Jurkat, Clone E6-1 (cell line): ENCODE results near the gene ZXDC.

Source experiments
- DNase-seq: peaks from one replicate; pipeline ENCODE4 v3.0.0-alpha.2; 2011; ENCODE audit warnings: low read depth, low spot score
- H3K4me3 ChIP-seq: 2 replicates; pipeline ENCODE4 v1.5.1; 2011; ENCODE audit warnings: mild to moderate bottlenecking, low read length, control low read depth, moderate library complexity

Gene ZXDC

GRCh38 chr3:126392246-126392645, 83.4 kb downstream of the ZXDC start:
- H3K4me3 ChIP-seq: no peak overlapping the region
- DNase-seq: no peak

GRCh38 chr3:126391631-126392030, 84.1 kb downstream of the ZXDC start:
- H3K4me3 ChIP-seq: no peak overlapping the region
- no peak for DNase-seq

DNA sequence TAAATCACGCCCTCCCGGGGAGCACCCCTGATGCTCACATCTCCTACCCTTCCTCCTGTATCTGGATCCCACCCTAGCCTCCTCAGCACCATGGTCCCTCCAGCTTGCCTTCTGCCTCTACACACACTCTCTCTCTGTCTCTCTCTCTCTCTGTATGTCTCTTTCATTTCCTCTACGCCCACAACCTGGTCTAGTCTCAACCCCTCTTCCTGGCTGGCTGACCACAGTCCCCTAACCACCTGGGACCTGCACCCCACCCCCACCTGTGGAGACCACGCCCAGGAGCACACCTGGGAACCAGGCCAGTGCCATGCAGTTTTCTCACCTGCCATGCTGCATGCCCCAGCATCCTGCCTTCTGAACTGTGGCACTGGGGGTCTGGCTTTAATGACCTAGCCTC, 84.9 kb downstream of the ZXDC start:
- no peak for DNase-seq
- no peak overlapping the region for H3K4me3 ChIP-seq

GRCh38 chr3:126390201-126390600, 85.5 kb downstream of the ZXDC start:
- no peak overlapping the region for H3K4me3 ChIP-seq
- DNase-seq: no peak

GRCh38 chr3:126389794-126390146, 85.9 kb downstream of the ZXDC start:
- no peak for DNase-seq
- H3K4me3 ChIP-seq: no peak overlapping the region

DNA sequence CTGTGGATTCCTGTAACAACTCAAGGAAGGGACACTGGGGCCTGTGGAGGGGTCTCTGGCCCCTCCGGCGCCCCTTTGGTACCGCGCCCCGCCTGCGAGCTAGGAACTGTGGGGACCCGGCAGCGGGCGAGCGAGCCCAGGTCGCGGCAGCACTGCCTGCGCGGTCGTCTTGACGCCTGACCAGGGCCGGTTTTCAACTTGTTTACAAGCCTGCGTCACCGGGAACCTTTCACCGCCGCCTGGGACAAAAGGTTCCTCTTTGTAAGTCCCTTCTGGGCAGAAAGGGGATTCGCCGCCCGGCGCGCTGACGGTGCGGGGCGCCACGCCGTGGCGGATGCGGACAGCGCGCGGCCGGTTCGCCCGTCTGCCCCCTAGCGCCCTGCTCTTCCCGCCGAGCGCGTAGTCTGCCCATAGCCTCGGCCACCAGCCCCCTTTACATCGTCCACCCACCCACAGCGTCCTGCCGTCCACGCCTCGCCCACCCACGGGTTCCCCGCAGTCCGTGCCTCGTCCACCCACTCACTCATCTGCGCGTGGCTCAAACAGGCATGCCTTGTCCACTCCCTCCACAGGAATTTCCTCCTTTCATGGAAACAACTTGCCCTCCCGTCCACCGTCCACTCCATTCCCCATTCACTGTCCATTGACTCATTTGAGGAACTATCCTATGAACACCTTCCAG, 86.4 kb downstream of the ZXDC start:
- no peak overlapping the region for H3K4me3 ChIP-seq
- DNase-seq: no peak
